ENCODE results near the gene PPP2R5A. TPM values are rescaled to one million over a fixed set of nuclear protein-coding genes. Genes with fewer than 3 reads are reported as not detected.
"Not testable (repeated sequence)": the region's sequence is repeated elsewhere in the genome, so short reads cannot be mapped to it uniquely, and the experiment has no call there.

The PPP2R5A gene
- total RNA-seq, 2 experiments from 2014 or later: 28.0 to 36.0 TPM

DNA sequence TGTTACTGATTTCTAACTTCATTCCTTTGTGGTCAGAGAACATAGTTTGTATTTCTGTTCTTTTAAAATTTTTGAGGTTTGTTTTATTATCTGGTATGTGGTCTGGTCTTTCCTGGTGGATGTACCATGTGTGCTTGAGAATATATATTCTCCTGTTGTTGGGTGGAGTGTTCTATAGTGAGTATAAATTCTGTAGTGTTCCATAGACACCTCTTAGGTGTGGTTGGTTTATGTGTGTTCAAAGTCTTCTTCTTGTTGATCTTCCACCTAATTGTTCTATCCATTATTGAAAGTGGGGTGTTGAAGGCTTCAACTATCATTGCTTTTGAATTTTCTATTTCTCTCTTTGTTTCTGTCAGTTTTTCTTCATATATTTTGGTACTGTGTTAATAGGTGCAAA lies 20.1 kb downstream of the PPP2R5A start:
- no peak for TF ChIP-seq EZH2phosphoT487 (IDR thresholded peaks at IDR 0.05; ENCODE audit: borderline replicate concordance, low read depth, low read length)
- TF ChIP-seq, protein P1, sequence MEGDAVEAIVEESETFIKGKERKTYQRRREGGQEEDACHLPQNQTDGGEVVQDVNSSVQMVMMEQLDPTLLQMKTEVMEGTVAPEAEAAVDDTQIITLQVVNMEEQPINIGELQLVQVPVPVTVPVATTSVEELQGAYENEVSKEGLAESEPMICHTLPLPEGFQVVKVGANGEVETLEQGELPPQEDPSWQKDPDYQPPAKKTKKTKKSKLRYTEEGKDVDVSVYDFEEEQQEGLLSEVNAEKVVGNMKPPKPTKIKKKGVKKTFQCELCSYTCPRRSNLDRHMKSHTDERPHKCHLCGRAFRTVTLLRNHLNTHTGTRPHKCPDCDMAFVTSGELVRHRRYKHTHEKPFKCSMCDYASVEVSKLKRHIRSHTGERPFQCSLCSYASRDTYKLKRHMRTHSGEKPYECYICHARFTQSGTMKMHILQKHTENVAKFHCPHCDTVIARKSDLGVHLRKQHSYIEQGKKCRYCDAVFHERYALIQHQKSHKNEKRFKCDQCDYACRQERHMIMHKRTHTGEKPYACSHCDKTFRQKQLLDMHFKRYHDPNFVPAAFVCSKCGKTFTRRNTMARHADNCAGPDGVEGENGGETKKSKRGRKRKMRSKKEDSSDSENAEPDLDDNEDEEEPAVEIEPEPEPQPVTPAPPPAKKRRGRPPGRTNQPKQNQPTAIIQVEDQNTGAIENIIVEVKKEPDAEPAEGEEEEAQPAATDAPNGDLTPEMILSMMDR (conservative IDR thresholded peaks at IDR 0.05; ENCODE audit: low read length): no peak
- DNase-seq (ENCODE audit: low spot score): no peak
- Histone ChIP-seq H3K27ac (ENCODE audit: low read depth, low read length, poor library complexity, severe bottlenecking) (no peak overlapping the region), H3K79me2 (ENCODE audit: insufficient read depth, low read depth, low read length) (peaks cover 80% of the 10 kb centered on the region), H4K20me1 (ENCODE audit: insufficient read depth, low read length) (0 out of 2 replicates have a peak, but pooled peaks cover 7% of the 10 kb centered on the region), H2AFZ (ENCODE audit: low read length) (no peak overlapping the region), H3K9me2 (ENCODE audit: insufficient read depth, low read length) (no peaks in the 10 kb centered on the region), H3K4me3 (ENCODE audit: low read depth, low read length, poor library complexity, severe bottlenecking) (no peak overlapping the region), H3K9me3 (ENCODE audit: low read length) (no peaks in the 10 kb centered on the region), H3K36me3 (ENCODE audit: insufficient read depth, low read length) (peaks cover 29% of the 10 kb centered on the region), H3K4me1 (ENCODE audit: insufficient read depth, low read length, poor library complexity, severe bottlenecking) (no peaks in the 10 kb centered on the region), H3K4me2 (ENCODE audit: low read length) (no peak overlapping the region)
- no TSS peak for BruUV-seq (replicated peaks)
- intact Hi-C loops (cut with micrococcal nuclease; ENCODE audit: unreplicated experiment): no loop called here
- CTCF ChIA-PET (ENCODE audit: unreplicated experiment): no interaction called here
- POLR2A ChIA-PET: interaction anchor here (0.7 kb wide), 1 partner anchor 30 kb away, joined by 3 read pairs; no protein-coding TSS in a partner anchor

GRCh38 chr1:212305984-212306452 lies 20.8 kb downstream of the PPP2R5A start:
- H3K4me2 ChIP-seq (ENCODE audit: low read length); CTCF ChIA-PET (ENCODE audit: unreplicated experiment); H3K27ac ChIP-seq (ENCODE audit: low read depth, low read length, poor library complexity, severe bottlenecking); intact Hi-C loops (cut with micrococcal nuclease; ENCODE audit: unreplicated experiment); BruUV-seq (replicated peaks); H3K4me1 ChIP-seq (ENCODE audit: insufficient read depth, low read length, poor library complexity, severe bottlenecking); DNase-seq (ENCODE audit: low spot score); H3K9me2 ChIP-seq (ENCODE audit: insufficient read depth, low read length); H3K4me3 ChIP-seq (ENCODE audit: low read depth, low read length, poor library complexity, severe bottlenecking); H3K9me3 ChIP-seq (ENCODE audit: low read length); H2AFZ ChIP-seq (ENCODE audit: low read length); POLR2A ChIA-PET; H4K20me1 ChIP-seq (ENCODE audit: insufficient read depth, low read length): not testable (repeated sequence)
- Histone ChIP-seq H3K36me3 (ENCODE audit: insufficient read depth, low read length) (peaks cover 29% of the 10 kb centered on the region), H3K79me2 (ENCODE audit: insufficient read depth, low read depth, low read length) (peaks cover 73% of the 10 kb centered on the region; the same call in 1 of the 2 replicates)

GRCh38 chr1:212309967-212310366 lies 24.8 kb downstream of the PPP2R5A start:
- DNase-seq (ENCODE audit: low spot score): no peak
- Histone ChIP-seq H4K20me1 (ENCODE audit: insufficient read depth, low read length) (no peaks in the 10 kb centered on the region), H3K9me3 (ENCODE audit: low read length) (no peaks in the 10 kb centered on the region; the same call in 1 of the 2 replicates), H3K9me2 (ENCODE audit: insufficient read depth, low read length) (no peaks in the 10 kb centered on the region), H3K4me1 (ENCODE audit: insufficient read depth, low read length, poor library complexity, severe bottlenecking) (no peaks in the 10 kb centered on the region), H3K4me2 (ENCODE audit: low read length) (no peak overlapping the region), H3K4me3 (ENCODE audit: low read depth, low read length, poor library complexity, severe bottlenecking) (no peak overlapping the region), H2AFZ (ENCODE audit: low read length) (no peak overlapping the region), H3K79me2 (ENCODE audit: insufficient read depth, low read depth, low read length) (peaks cover 71% of the 10 kb centered on the region), H3K36me3 (ENCODE audit: insufficient read depth, low read length) (peaks cover 45% of the 10 kb centered on the region), H3K27ac (ENCODE audit: low read depth, low read length, poor library complexity, severe bottlenecking) (no peak overlapping the region)
- TF ChIP-seq, protein P1 (conservative IDR thresholded peaks at IDR 0.05; ENCODE audit: low read length): no peak
- no peak for TF ChIP-seq EZH2phosphoT487 (IDR thresholded peaks at IDR 0.05; ENCODE audit: borderline replicate concordance, low read depth, low read length)
- ChIA-PET CTCF (ENCODE audit: unreplicated experiment) (no interaction called here), POLR2A (interaction anchor here (0.7 to 1.0 kb wide), 2 partner anchors 66 to 77 kb away, joined by 3 to 4 read pairs; no protein-coding TSS in a partner anchor)
- no TSS peak for BruUV-seq (replicated peaks)
- intact Hi-C loops (cut with micrococcal nuclease; ENCODE audit: unreplicated experiment): no loop called here
